ENCODE data around the gene ACTR2. TPM values are rescaled to one million over a fixed set of nuclear protein-coding genes. Genes with fewer than 3 reads are reported as not detected.

Gene ACTR2
- total RNA-seq, 1 donor: 127 TPM

DNA sequence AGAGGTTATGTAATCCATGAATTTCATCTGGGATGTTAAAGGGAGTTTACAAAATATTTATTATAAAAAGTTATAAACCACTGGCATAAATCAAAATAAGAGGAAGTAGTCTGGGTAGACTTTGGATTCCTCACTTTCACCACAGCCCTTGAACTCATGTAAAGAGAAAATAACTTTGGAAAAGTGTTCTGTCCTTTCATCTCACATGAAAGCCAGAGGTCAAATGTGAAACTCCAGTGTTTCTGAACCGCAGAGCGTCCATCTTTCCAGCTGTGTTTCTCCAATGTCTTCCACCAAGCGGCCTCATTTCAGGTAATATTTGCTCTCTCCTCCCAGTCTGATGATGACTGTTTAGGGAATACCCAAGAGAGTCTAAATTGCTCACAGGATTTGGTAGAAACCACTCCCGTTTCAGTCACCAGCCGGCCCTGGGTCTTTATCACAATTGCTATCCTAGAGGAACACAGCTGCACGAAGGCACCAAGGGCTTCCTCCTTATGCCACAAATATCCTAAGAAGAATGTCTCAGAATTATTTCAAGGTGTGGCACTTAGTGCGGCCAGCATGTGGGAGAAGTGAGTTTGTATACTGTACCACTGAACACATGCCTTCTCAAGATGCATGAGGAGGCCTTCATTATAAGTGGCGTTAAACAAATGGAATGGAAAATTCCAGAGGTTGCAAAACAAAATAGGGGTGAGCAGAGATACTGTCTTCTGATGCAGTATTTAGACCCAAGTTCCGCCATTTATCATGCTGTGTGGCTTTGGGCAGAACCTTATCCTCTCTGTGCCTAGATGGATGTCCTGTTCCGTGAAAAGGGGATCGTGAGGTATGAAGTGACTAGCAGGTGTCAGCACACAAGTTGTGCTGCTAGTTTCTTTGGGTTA lies 63.8 kb downstream of the ACTR2 start:
- H3K4me3 ChIP-seq (ENCODE audit: low read depth, low read length): no peak overlapping the region
- TF ChIP-seq, protein P1, sequence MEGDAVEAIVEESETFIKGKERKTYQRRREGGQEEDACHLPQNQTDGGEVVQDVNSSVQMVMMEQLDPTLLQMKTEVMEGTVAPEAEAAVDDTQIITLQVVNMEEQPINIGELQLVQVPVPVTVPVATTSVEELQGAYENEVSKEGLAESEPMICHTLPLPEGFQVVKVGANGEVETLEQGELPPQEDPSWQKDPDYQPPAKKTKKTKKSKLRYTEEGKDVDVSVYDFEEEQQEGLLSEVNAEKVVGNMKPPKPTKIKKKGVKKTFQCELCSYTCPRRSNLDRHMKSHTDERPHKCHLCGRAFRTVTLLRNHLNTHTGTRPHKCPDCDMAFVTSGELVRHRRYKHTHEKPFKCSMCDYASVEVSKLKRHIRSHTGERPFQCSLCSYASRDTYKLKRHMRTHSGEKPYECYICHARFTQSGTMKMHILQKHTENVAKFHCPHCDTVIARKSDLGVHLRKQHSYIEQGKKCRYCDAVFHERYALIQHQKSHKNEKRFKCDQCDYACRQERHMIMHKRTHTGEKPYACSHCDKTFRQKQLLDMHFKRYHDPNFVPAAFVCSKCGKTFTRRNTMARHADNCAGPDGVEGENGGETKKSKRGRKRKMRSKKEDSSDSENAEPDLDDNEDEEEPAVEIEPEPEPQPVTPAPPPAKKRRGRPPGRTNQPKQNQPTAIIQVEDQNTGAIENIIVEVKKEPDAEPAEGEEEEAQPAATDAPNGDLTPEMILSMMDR (IDR thresholded peaks at IDR 0.05; ENCODE audit: insufficient read depth, low read length): no peak
- no peak for DNase-seq (ENCODE audit: low read depth)

DNA sequence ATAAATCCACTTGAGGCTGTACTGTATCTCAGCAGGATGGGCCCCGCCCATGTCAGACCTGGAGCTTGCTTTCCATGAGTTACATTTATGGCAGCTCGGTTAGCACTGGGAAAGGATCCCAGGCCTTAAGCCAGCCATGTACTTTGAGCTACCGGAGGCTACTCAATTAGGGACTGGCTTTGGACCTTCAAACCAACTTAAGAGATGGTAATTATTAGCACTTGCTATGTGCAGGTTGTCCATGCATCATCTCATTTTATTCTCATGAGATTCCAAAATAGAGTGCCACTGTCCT lies 64.4 kb downstream of the ACTR2 start:
- peak; percentile 32 for DNase-seq (ENCODE audit: low read depth)
- H3K4me3 ChIP-seq (ENCODE audit: low read depth, low read length): no peak overlapping the region
- TF ChIP-seq, protein P1 (IDR thresholded peaks at IDR 0.05; ENCODE audit: insufficient read depth, low read length): no peak

DNA sequence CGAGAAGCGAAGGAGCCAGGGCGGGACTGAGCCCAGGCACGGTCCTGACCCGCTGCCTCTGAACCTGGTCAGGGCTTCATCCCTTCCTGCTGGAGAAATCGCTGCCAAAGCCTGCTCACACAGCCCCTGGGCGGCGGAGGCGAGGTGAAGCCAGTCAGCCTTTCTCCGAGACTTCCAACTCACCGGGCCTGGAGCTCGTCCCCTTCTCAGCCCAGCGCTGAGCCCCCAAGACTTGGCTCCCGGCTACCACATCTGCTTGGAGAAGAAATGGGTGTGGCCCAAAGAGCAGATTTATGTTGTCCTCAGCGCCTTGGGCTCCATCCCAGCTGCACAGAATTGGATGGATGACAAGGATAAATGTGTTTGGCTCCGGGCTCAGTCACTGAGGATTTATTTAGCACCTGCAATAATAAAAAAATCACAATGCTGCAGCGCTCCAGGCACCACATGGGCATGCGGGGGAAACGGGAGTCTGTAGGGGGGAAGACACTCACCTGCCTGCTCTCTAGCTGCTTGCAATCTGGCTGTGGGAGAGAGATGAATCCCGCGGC lies 64.9 kb downstream of the ACTR2 start:
- DNase-seq (ENCODE audit: low read depth): peak; percentile 42
- TF ChIP-seq, protein P1 (IDR thresholded peaks at IDR 0.05; ENCODE audit: insufficient read depth, low read length): no peak
- H3K4me3 ChIP-seq (ENCODE audit: low read depth, low read length): no peak overlapping the region

DNA sequence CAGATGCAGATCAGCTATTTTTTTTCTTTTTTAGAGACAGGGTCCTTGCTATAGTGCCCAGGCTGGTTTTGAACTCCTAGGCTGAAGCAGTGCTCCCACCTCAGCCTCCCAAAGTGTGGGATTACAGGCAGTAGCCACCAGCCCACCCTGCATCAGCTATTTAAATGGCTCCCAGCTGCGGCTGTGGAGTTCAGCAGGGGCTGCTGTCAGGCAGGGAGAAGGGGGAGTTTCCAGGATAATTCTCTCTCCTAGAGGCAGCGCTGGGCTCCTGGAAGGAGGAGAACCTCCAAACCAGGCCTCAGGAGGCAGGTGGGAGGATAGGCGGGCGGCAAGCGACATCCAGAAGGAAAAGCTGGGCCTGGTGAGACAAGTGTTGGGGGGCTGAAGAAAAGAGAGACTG lies 65.7 kb downstream of the ACTR2 start:
- no peak overlapping the region for H3K4me3 ChIP-seq (ENCODE audit: low read depth, low read length)
- TF ChIP-seq, protein P1 (IDR thresholded peaks at IDR 0.05; ENCODE audit: insufficient read depth, low read length): no peak
- no peak for DNase-seq (ENCODE audit: low read depth)

DNA sequence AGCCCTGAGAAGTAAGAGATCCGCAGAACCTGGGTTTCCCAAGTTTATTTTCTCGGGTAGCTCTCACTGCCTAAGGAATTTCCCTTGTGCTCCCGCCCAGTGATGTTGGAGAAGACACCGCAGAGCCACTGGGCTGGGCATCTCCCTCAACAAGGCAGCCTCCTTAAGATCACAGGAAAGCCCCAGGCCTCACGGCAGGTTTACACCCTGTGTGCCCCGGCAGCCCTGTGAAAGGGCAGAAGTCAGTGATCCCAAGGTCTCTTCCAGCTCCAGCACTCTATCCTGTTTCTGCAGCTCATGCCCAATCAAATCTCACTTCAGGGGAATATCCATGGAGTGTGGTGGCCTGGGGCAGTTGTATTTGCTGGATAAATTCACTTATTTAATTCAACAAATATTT lies 66.5 kb downstream of the ACTR2 start:
- TF ChIP-seq, protein P1 (IDR thresholded peaks at IDR 0.05; ENCODE audit: insufficient read depth, low read length): no peak
- DNase-seq (ENCODE audit: low read depth): no peak
- no peak overlapping the region for H3K4me3 ChIP-seq (ENCODE audit: low read depth, low read length)

DNA sequence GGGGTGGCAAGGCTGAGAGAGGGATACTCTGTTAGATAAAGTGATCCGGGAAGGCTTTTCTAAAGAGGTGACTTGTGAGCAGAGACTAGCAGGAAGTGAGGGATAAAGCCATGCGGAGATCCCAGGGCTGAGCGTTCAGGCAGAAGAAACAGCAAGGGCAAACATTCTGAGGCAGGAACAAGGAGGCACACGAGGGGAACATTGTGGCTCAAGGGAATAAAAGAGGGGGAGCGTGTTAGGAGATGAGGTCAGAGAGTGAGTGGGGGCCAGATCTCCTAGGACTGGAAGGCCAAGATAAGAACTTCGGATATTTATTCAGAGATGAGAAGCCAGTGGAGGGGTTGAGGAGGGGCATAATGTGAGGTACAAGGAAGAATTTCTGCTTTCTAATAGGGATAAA lies 67.1 kb downstream of the ACTR2 start:
- DNase-seq (ENCODE audit: low read depth): no peak
- no peak overlapping the region for H3K4me3 ChIP-seq (ENCODE audit: low read depth, low read length)
- TF ChIP-seq, protein P1 (IDR thresholded peaks at IDR 0.05; ENCODE audit: insufficient read depth, low read length): no peak
